Measurements from ENCODE around the gene TMEM233. TPM values are rescaled to one million over a fixed set of nuclear protein-coding genes. Genes with fewer than 3 reads are reported as not detected.

The TMEM233 gene
- polyA plus RNA-seq, 3 donors: 0.14 to 1.5 (median 0.64) TPM

DNA sequence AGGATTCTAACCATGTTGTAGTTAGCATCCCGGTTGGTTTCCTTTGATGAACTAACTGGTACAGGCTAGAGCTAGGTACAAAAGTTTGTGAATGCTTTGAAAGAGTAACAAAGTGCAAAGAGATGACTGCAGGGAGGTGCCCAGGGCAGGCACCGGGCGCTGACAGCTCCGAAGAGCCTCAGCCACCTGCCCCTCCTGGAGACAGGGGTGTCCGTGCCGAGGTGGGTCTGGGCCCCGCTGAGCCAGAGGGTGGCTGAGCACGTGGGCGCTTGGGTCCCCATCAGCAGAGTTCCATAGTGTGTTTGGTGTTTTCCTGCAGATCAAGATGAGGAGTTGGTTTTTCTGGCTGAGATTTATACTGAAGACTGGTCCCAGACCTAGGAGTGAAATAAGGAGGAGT, 94.3 kb downstream of the TMEM233 start:
- H3K27ac ChIP-seq (ENCODE audit: low read depth, low read length): no peak overlapping the region
- WGBS, 3 donors: 89 to 94% (median 93%) methylated on average over 9 of the region's 9 CpGs

DNA sequence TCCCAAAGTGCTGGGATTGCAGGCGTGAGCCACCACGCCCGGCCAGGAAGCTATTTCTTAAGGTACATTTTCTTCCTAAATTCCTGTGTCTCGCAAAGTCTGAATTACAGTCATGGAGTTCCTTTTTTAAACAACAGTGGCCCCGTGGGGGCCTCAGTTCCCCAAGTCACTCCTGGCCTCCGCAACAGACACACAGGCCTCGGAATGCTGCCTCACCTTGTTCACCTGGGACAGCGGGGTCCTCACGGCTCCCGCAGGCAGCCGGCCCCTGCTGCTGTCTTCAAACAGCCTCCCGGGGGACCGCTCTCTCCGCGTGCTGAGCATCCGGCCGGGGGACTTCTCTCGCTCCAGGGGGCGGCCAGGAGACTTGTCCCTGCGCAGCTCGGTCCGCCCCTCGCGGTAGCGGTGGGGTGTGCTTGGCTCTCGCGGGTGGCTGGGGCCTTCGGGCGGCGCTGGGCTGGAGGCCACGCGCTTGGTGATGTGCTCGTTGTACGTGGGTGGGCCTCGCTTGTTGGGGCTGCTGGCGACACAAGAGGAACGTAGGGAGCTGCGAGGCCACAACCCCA, 96.4 kb downstream of the TMEM233 start:
- H3K27ac ChIP-seq (ENCODE audit: low read depth, low read length): no peak overlapping the region

DNA sequence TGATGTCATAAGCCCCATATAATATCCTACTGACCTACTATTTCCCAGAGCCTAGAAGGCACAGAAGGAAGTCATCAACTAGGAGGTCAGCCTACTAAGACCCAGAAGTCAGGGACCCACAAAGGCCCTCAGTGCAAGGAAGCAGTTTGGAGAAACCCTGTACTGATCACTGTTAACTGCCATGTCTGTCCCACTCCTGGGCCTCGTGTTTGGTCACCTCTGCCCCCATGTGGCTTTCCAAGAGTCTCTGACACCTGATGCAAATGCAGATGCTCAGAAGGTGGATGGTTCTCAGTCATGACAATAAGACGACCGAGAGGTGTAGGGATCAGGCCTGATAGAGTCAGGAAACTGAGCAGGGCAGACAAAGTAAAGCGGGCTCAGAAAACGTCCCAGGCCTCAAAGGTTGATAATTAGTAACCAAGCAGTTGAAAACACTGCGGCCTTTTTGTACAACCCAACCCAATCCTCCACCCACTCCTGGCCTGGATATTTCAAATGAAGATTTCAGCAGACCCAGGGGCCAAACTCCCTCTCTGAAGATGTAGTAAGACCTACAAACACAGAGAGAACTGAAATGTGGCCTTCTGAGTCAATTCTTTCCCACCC, 97.7 kb downstream of the TMEM233 start:
- WGBS, 3 donors: 87 to 89% (median 89%) methylated on average over 6 of the region's 6 CpGs
- no peak overlapping the region for H3K27ac ChIP-seq (ENCODE audit: low read depth, low read length)

More for the DNA sequence above, 96.4 kb downstream of the TMEM233 start:
- 95 to 98% (median 96%) methylated on average over 38 of the region's 38 CpGs for WGBS, 3 donors

DNA sequence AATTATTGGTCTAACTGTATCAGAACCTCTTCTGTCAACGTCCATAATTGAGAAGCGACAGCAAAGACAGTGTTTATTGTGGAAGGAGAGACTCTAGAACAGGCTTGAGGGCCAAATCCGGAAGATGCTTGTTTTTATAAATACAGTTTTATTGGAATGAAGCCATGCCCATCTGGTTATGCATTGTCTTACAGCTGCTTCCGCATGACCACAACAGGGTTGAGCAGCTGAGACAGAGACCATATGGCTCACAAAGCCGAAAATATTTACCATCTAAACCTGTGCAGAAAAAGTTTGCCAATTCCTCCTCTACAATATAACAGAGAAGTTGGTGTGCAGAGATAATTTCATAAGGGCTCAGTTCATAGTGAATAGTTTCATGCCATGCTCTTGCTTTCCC, 98.8 kb downstream of the TMEM233 start:
- WGBS, 3 donors: 70 to 73% (median 70%) methylated on average over 5 of the region's 5 CpGs
- no peak overlapping the region for H3K27ac ChIP-seq (ENCODE audit: low read depth, low read length)

Other genes starting within 250 kb of the TMEM233 start
- 10 to 100 TPM; 15.2 to 20.6 (median 18.0) TPM for gene PRKAB1, start 74.4 kb downstream of the TMEM233 start, polyA plus RNA-seq